ENCODE measurements around the gene DCAF12.

DCAF12 gene

GRCh38 chr9:34102796-34103195 is 23.7 kb downstream of the DCAF12 start:
- H3K4me3 Mint-ChIP-seq = no peak overlapping the region
- no peak for DNase-seq (ENCODE audit: low spot score)
- H3K27me3 Mint-ChIP-seq (ENCODE audit: low read depth) = no peaks in the 10 kb centered on the region
- peaks cover 5% of the 10 kb centered on the region for H3K4me1 Mint-ChIP-seq (ENCODE audit: low read depth)
- H3K27ac Mint-ChIP-seq = no peak overlapping the region
- peaks cover 47% of the 10 kb centered on the region for H3K36me3 Mint-ChIP-seq (ENCODE audit: low read depth)
- no peaks in the 10 kb centered on the region for H3K9me3 Mint-ChIP-seq

- Mint-ChIP-seq H3K27me3 (ENCODE audit: low read depth) (no peaks in the 10 kb centered on the region), H3K4me1 (ENCODE audit: low read depth) (no peaks in the 10 kb centered on the region), H3K4me3 (no peak overlapping the region), H3K36me3 (ENCODE audit: low read depth) (peaks cover 25% of the 10 kb centered on the region), H3K27ac (no peak overlapping the region), H3K9me3 (no peaks in the 10 kb centered on the region)
- DNase-seq (ENCODE audit: low spot score) = no peak
Measured at GRCh38 chr9:34098307-34098706, 28.2 kb downstream of the DCAF12 start.

- no peak overlapping the region for H3K27ac Mint-ChIP-seq
- H3K4me3 Mint-ChIP-seq = no peak overlapping the region
- H3K4me1 Mint-ChIP-seq (ENCODE audit: low read depth) = no peaks in the 10 kb centered on the region
- no peaks in the 10 kb centered on the region for H3K9me3 Mint-ChIP-seq
- no peaks in the 10 kb centered on the region for H3K27me3 Mint-ChIP-seq (ENCODE audit: low read depth)
- peaks cover 29% of the 10 kb centered on the region for H3K36me3 Mint-ChIP-seq (ENCODE audit: low read depth)
- no peak for DNase-seq (ENCODE audit: low spot score)
Measured at GRCh38 chr9:34097865-34098264, 28.6 kb downstream of the DCAF12 start.

GRCh38 chr9:34096751-34097150 is 29.7 kb downstream of the DCAF12 start:
- peaks cover 2% of the 10 kb centered on the region for H3K4me1 Mint-ChIP-seq (ENCODE audit: low read depth)
- H3K27me3 Mint-ChIP-seq (ENCODE audit: low read depth) = no peaks in the 10 kb centered on the region
- no peak for DNase-seq (ENCODE audit: low spot score)
- H3K36me3 Mint-ChIP-seq (ENCODE audit: low read depth) = peaks cover 29% of the 10 kb centered on the region
- no peak overlapping the region for H3K27ac Mint-ChIP-seq
- no peaks in the 10 kb centered on the region for H3K9me3 Mint-ChIP-seq
- H3K4me3 Mint-ChIP-seq = no peak overlapping the region

GRCh38 chr9:34093578-34093977 is 32.9 kb downstream of the DCAF12 start:
- no peak for DNase-seq (ENCODE audit: low spot score)
- Mint-ChIP-seq H3K9me3 (no peaks in the 10 kb centered on the region), H3K27me3 (ENCODE audit: low read depth) (no peaks in the 10 kb centered on the region), H3K4me1 (ENCODE audit: low read depth) (peaks cover 2% of the 10 kb centered on the region), H3K36me3 (ENCODE audit: low read depth) (peaks cover 44% of the 10 kb centered on the region), H3K4me3 (no peak overlapping the region), H3K27ac (no peak overlapping the region)

GRCh38 chr9:34089311-34089710 is 37.2 kb downstream of the DCAF12 start:
- Mint-ChIP-seq H3K4me3 (no peak overlapping the region), H3K27ac (no peak overlapping the region), H3K36me3 (ENCODE audit: low read depth) (peaks cover 47% of the 10 kb centered on the region), H3K9me3 (no peaks in the 10 kb centered on the region), H3K27me3 (ENCODE audit: low read depth) (no peaks in the 10 kb centered on the region), H3K4me1 (ENCODE audit: low read depth) (peaks cover 2% of the 10 kb centered on the region)
- DNase-seq (ENCODE audit: low spot score) = no peak

GRCh38 chr9:34087370-34087769 is 39.1 kb downstream of the DCAF12 start:
- Mint-ChIP-seq H3K4me3 (no peak overlapping the region), H3K4me1 (ENCODE audit: low read depth) (peaks cover 2% of the 10 kb centered on the region), H3K36me3 (ENCODE audit: low read depth) (peaks cover 38% of the 10 kb centered on the region), H3K27ac (no peak overlapping the region), H3K27me3 (ENCODE audit: low read depth) (no peaks in the 10 kb centered on the region), H3K9me3 (no peaks in the 10 kb centered on the region)
- DNase-seq (ENCODE audit: low spot score) = no peak

- H3K27ac Mint-ChIP-seq = no peak overlapping the region
- H3K4me1 Mint-ChIP-seq (ENCODE audit: low read depth) = no peaks in the 10 kb centered on the region
- DNase-seq (ENCODE audit: low spot score) = no peak
Measured at GRCh38 chr9:34086864-34087263, 39.6 kb downstream of the DCAF12 start.

GRCh38 chr9:34085581-34086500 is 40.7 kb downstream of the DCAF12 start:
- no peak for DNase-seq (ENCODE audit: low spot score)
- Mint-ChIP-seq H3K27me3 (ENCODE audit: low read depth) (no peaks in the 10 kb centered on the region), H3K9me3 (no peaks in the 10 kb centered on the region), H3K4me1 (ENCODE audit: low read depth) (no peaks in the 10 kb centered on the region), H3K36me3 (ENCODE audit: low read depth) (peaks cover 26% of the 10 kb centered on the region), H3K4me3 (no peak overlapping the region), H3K27ac (no peak overlapping the region)

More at GRCh38 chr9:34086864-34087263, 39.6 kb downstream of the DCAF12 start:
- Mint-ChIP-seq H3K4me3 (no peak overlapping the region), H3K9me3 (no peaks in the 10 kb centered on the region), H3K36me3 (ENCODE audit: low read depth) (peaks cover 33% of the 10 kb centered on the region), H3K27me3 (ENCODE audit: low read depth) (no peaks in the 10 kb centered on the region)

- Mint-ChIP-seq H3K4me1 (ENCODE audit: low read depth) (no peaks in the 10 kb centered on the region), H3K36me3 (ENCODE audit: low read depth) (peaks cover 23% of the 10 kb centered on the region), H3K4me3 (no peak overlapping the region), H3K27ac (no peak overlapping the region), H3K9me3 (no peaks in the 10 kb centered on the region), H3K27me3 (ENCODE audit: low read depth) (no peaks in the 10 kb centered on the region)
- DNase-seq (ENCODE audit: low spot score) = no peak
Measured at GRCh38 chr9:34084562-34084961, 41.9 kb downstream of the DCAF12 start.

- Mint-ChIP-seq H3K4me1 (ENCODE audit: low read depth) (peaks cover 1% of the 10 kb centered on the region), H3K4me3 (no peak overlapping the region), H3K27me3 (ENCODE audit: low read depth) (no peaks in the 10 kb centered on the region)
Measured at GRCh38 chr9:34079181-34079580, 47.3 kb downstream of the DCAF12 start.

GRCh38 chr9:34072868-34073590 is 53.5 kb downstream of the DCAF12 start:
- Mint-ChIP-seq H3K4me1 (ENCODE audit: low read depth) (peaks cover 1% of the 10 kb centered on the region), H3K27me3 (ENCODE audit: low read depth) (no peaks in the 10 kb centered on the region), H3K9me3 (no peaks in the 10 kb centered on the region), H3K4me3 (no peak overlapping the region), H3K27ac (no peak overlapping the region), H3K36me3 (ENCODE audit: low read depth) (no peaks in the 10 kb centered on the region)
- no peak for DNase-seq (ENCODE audit: low spot score)

More at GRCh38 chr9:34079181-34079580, 47.3 kb downstream of the DCAF12 start:
- H3K27ac Mint-ChIP-seq = no peak overlapping the region
- H3K9me3 Mint-ChIP-seq = no peaks in the 10 kb centered on the region
- H3K36me3 Mint-ChIP-seq (ENCODE audit: low read depth) = no peaks in the 10 kb centered on the region
- DNase-seq (ENCODE audit: low spot score) = no peak

GRCh38 chr9:34072410-34072809 is 54.1 kb downstream of the DCAF12 start:
- Mint-ChIP-seq H3K27me3 (ENCODE audit: low read depth) (no peaks in the 10 kb centered on the region), H3K4me3 (no peak overlapping the region), H3K36me3 (ENCODE audit: low read depth) (no peaks in the 10 kb centered on the region), H3K9me3 (no peaks in the 10 kb centered on the region), H3K27ac (no peak overlapping the region), H3K4me1 (ENCODE audit: low read depth) (peaks cover 1% of the 10 kb centered on the region)
- no peak for DNase-seq (ENCODE audit: low spot score)

GRCh38 chr9:34070606-34071324 is 55.7 kb downstream of the DCAF12 start:
- no peak for DNase-seq (ENCODE audit: low spot score)
- no peak overlapping the region for H3K4me3 Mint-ChIP-seq
- H3K27ac Mint-ChIP-seq = no peak overlapping the region
- peaks cover 2% of the 10 kb centered on the region for H3K27me3 Mint-ChIP-seq (ENCODE audit: low read depth)
- peaks cover 1% of the 10 kb centered on the region for H3K4me1 Mint-ChIP-seq (ENCODE audit: low read depth)
- no peaks in the 10 kb centered on the region for H3K9me3 Mint-ChIP-seq
- H3K36me3 Mint-ChIP-seq (ENCODE audit: low read depth) = no peaks in the 10 kb centered on the region

Data from T-helper 2 cell treated with Interferon-gamma antibody and Interleukin-4, amounts not matched to agents 5 μg/mL and 100 μg/mL, for 36 hours (primary cell).